Cardiac muscle cell (in vitro differentiated cells and primary cell): Measurements from ENCODE around the gene RGS10. TPM values are rescaled to one million over a fixed set of nuclear protein-coding genes. Genes with fewer than 3 reads are reported as not detected.

Source experiments
- DNase-seq, 2 donors: peaks; one replicate each; pipeline versions ENCODE4 v3.0.0 to v3.0.0-alpha.2; 2010 to 2017; ENCODE audit warnings: low read depth in 1 of 2, low spot score in 1 of 2
- H3K27ac ChIP-seq: fragments of 200-600 bp; sonication (generic); 2 replicates; pipeline ENCODE4 v1.5.1; 2016
- H3K27me3 ChIP-seq: fragments of 200-600 bp; sonication (generic); 2 replicates; pipeline ENCODE4 v1.6.0; 2016; ENCODE audit warnings: control low read depth
- H3K36me3 ChIP-seq: fragments of 200-600 bp; sonication (generic); 2 replicates; pipeline ENCODE4 v1.5.1; 2016; ENCODE audit warnings: control low read depth
- H3K4me1 ChIP-seq: fragments of 200-600 bp; sonication (generic); 2 replicates; pipeline ENCODE4 v1.8.1; 2017; ENCODE audit warnings: low read depth, mild to moderate bottlenecking, mixed run types
- H3K4me3 ChIP-seq: fragments of 200-600 bp; sonication (generic); 2 replicates; pipeline ENCODE4 v1.5.1; 2016; ENCODE audit warnings: mild to moderate bottlenecking
- H3K9me3 ChIP-seq: fragments of 200-600 bp; sonication (generic); 2 replicates; pipeline ENCODE4 v1.5.1; 2017; ENCODE audit warnings: low read depth, mild to moderate bottlenecking, control low read depth
- CTCF ChIP-seq: IDR thresholded peaks from 2 replicates; pipeline ENCODE4 v1.5.1; 2012; ENCODE audit warnings: low read depth, mild to moderate bottlenecking, low read length
- polyA plus RNA-seq: library from polyadenylated mRNA; unstranded; fragments of >200 nt; fragmentation: Nextera tagmentation; extraction: Ambion mirVana; gene quantifications from 2 replicates; pipeline ENCODE4 v1.2.1, GENCODE V29; 2016
- total RNA-seq: library from RNA; depleted of rRNA; stranded (reverse); fragments of >200 nt; gene quantifications from 2 replicates; pipeline ENCODE4 v1.2.3, GENCODE V29; 2016

Gene RGS10
- total RNA-seq (0.25 and 1.6 TPM in 2 replicates), polyA plus RNA-seq (0.73 and 3.0 TPM in 2 replicates)

GRCh38 chr10:119542357-119542987 lies at the start of gene RGS10:
TSS of gene RGS10 (minus strand) at chr10:119542719. CDS start at chr10:119542638, 81 bp downstream.
- no peaks in the 10 kb centered on the region for H3K9me3 ChIP-seq
- no peaks in the 10 kb centered on the region for H3K36me3 ChIP-seq
- H3K27me3 ChIP-seq: peaks cover 82% of the 10 kb centered on the region
- no peak within 1 kb of the TSS for H3K27ac ChIP-seq
- peak; percentile 17 to 84 for DNase-seq
- peak within 1 kb of the TSS; percentile 48 for H3K4me3 ChIP-seq
- no peak for TF ChIP-seq CTCF
- peaks cover 10% of the 10 kb centered on the region for H3K4me1 ChIP-seq

- H3K4me1 ChIP-seq: peaks cover 9% of the 10 kb centered on the region
- DNase-seq: no peak
- TF ChIP-seq CTCF: no peak
- H3K27me3 ChIP-seq: no peaks in the 10 kb centered on the region
- H3K9me3 ChIP-seq: no peaks in the 10 kb centered on the region
- no peaks in the 10 kb centered on the region for H3K36me3 ChIP-seq
- H3K4me3 ChIP-seq: no peak overlapping the region
- H3K27ac ChIP-seq: no peak overlapping the region
Measured at GRCh38 chr10:119588071-119588470, 45.6 kb upstream of the RGS10 start.

- DNase-seq: no peak
- Histone ChIP-seq H3K9me3 (no peaks in the 10 kb centered on the region), H3K4me3 (no peak overlapping the region), H3K27ac (no peak overlapping the region), H3K27me3 (no peaks in the 10 kb centered on the region), H3K4me1 (no peaks in the 10 kb centered on the region), H3K36me3 (peaks cover 75% of the 10 kb centered on the region)
- TF ChIP-seq CTCF: no peak
Measured at GRCh38 chr10:119578355-119578754, 35.8 kb upstream of the RGS10 start.

GRCh38 chr10:119575991-119576390 lies 33.5 kb upstream of the RGS10 start:
- peaks cover 62% of the 10 kb centered on the region for H3K36me3 ChIP-seq
- H3K9me3 ChIP-seq: no peaks in the 10 kb centered on the region
- H3K27ac ChIP-seq: no peak overlapping the region
- no peak overlapping the region for H3K4me3 ChIP-seq
- H3K27me3 ChIP-seq: no peaks in the 10 kb centered on the region
- no peak for DNase-seq
- TF ChIP-seq CTCF: no peak
- no peaks in the 10 kb centered on the region for H3K4me1 ChIP-seq

- DNase-seq: peak in 1 of 2 donors; percentile 49
- peaks cover 57% of the 10 kb centered on the region for H3K36me3 ChIP-seq
- H3K9me3 ChIP-seq: no peaks in the 10 kb centered on the region
- H3K27me3 ChIP-seq: no peaks in the 10 kb centered on the region
- H3K4me1 ChIP-seq: no peaks in the 10 kb centered on the region
- no peak overlapping the region for H3K27ac ChIP-seq
- no peak for TF ChIP-seq CTCF
- H3K4me3 ChIP-seq: no peak overlapping the region
Measured at GRCh38 chr10:119575506-119575905, 33.0 kb upstream of the RGS10 start.
